HEK293 (cell line): ENCODE data around the gene SPART.

Source experiments
- ELK4 ChIP-seq: IDR thresholded peaks from 2 replicates; pipeline ENCODE4 v1.6.1; 2011; ENCODE audit warnings: mild to moderate bottlenecking, low read depth, low read length, borderline replicate concordance
- TF ChIP-seq, protein P1 (sequence below): fragments of 450-650 bp; formaldehyde crosslinking; IDR thresholded peaks from 2 replicates; pipeline ENCODE4 v1.5.1; 2016; ENCODE audit warnings: missing biosample characterization, missing genetic modification characterization

GRCh38 chr13:36288794-36289391 is 57.3 kb downstream of the SPART start:
- TF ChIP-seq, protein P1, sequence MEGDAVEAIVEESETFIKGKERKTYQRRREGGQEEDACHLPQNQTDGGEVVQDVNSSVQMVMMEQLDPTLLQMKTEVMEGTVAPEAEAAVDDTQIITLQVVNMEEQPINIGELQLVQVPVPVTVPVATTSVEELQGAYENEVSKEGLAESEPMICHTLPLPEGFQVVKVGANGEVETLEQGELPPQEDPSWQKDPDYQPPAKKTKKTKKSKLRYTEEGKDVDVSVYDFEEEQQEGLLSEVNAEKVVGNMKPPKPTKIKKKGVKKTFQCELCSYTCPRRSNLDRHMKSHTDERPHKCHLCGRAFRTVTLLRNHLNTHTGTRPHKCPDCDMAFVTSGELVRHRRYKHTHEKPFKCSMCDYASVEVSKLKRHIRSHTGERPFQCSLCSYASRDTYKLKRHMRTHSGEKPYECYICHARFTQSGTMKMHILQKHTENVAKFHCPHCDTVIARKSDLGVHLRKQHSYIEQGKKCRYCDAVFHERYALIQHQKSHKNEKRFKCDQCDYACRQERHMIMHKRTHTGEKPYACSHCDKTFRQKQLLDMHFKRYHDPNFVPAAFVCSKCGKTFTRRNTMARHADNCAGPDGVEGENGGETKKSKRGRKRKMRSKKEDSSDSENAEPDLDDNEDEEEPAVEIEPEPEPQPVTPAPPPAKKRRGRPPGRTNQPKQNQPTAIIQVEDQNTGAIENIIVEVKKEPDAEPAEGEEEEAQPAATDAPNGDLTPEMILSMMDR = no peak
- no peak for TF ChIP-seq ELK4
